A673 (cell line): ENCODE measurements around the gene MINK1. TPM values are rescaled to one million over a fixed set of nuclear protein-coding genes. Genes with fewer than 3 reads are reported as not detected.
"Not testable (repeated sequence)": the region's sequence is repeated elsewhere in the genome, so short reads cannot be mapped to it uniquely, and the experiment has no call there.

Source experiments
- BruUV-seq: library from RNA; stranded (reverse); fragments of 400-500 nt; replicated peaks from 2 replicates; lab custom pipeline; 2021; lab: Mats Ljungman, UMichigan
- CTCF ChIA-PET: fragments of 300-600 bp; sonication (Branson Sonifier 250); formaldehyde crosslinking; loops from one replicate; lab custom pipeline; 2022; ENCODE audit warnings: antibody characterized with exemption; lab: Charles Lee
- POLR2A ChIA-PET: fragments of 300-600 bp; sonication (Branson Sonifier 250); formaldehyde crosslinking; loops from one replicate; lab custom pipeline; 2022; ENCODE audit warnings: antibody characterized with exemption; ENCODE audit not compliant: low non-redundant PET; lab: Charles Lee
- DNase-seq: peaks from one replicate; pipeline ENCODE4 v3.0.0-alpha.2; 2015; ENCODE audit warnings: low spot score
- H3K27ac ChIP-seq: fragments of 200-600 bp; sonication (generic); 2 replicates; pipeline ENCODE4 v1.5.1; 2016; ENCODE audit warnings: mixed run types, low read depth, mild to moderate bottlenecking, mixed read lengths, antibody characterized with exemption, low read length; ENCODE audit not compliant: poor library complexity, severe bottlenecking
- H3K27me3 ChIP-seq: fragments of 200-600 bp; sonication (generic); replicated peaks from 2 replicates; pipeline ENCODE4 v1.6.1; 2017; ENCODE audit warnings: mixed run types, low read depth, mild to moderate bottlenecking, mixed read lengths, antibody characterized with exemption, low read length; ENCODE audit not compliant: insufficient read depth, poor library complexity
- H3K36me3 ChIP-seq: fragments of 200-600 bp; sonication (generic); 2 replicates; pipeline ENCODE4 v1.6.1; 2016; ENCODE audit warnings: mixed run types, mild to moderate bottlenecking, mixed read lengths, antibody characterized with exemption, low read length; ENCODE audit not compliant: insufficient read depth, poor library complexity, severe bottlenecking
- H3K4me1 ChIP-seq: fragments of 200-600 bp; sonication (generic); 2 replicates; pipeline ENCODE4 v1.6.1; 2017; ENCODE audit warnings: mixed run types, mild to moderate bottlenecking, mixed read lengths, antibody characterized with exemption, low read length; ENCODE audit not compliant: insufficient read depth, poor library complexity, severe bottlenecking
- H3K4me3 ChIP-seq: fragments of 200-600 bp; sonication (generic); 2 replicates; pipeline ENCODE4 v1.5.1; 2016; ENCODE audit warnings: low read depth, mixed run types, mild to moderate bottlenecking, mixed read lengths, low read length; ENCODE audit not compliant: poor library complexity, severe bottlenecking
- H3K9me3 ChIP-seq: fragments of 200-600 bp; sonication (generic); 2 replicates; pipeline ENCODE4 v1.6.1; 2016; ENCODE audit warnings: mixed run types, low read depth, mild to moderate bottlenecking, mixed read lengths, antibody characterized with exemption, low read length; ENCODE audit not compliant: poor library complexity, severe bottlenecking
- CTCF ChIP-seq: fragments of 300-800, 200-600 bp; sonication (generic); conservative IDR thresholded peaks from 2 replicates; pipeline ENCODE4 v1.5.1; 2017; ENCODE audit warnings: low read depth, mild to moderate bottlenecking, antibody characterized with exemption, low read length, moderate library complexity, mixed read lengths
- EZH2 ChIP-seq: fragments of 200-600 bp; sonication (generic); IDR thresholded peaks from 2 replicates; pipeline ENCODE4 v1.6.1; 2017; ENCODE audit warnings: borderline replicate concordance, low read depth, mild to moderate bottlenecking, mixed read lengths, antibody characterized with exemption, low read length; ENCODE audit not compliant: poor library complexity, severe bottlenecking
- intact Hi-C: fragments of 100-400 bp; cut with micrococcal nuclease; formaldehyde crosslinking; loops from one replicate; pipeline ENCODE4 v1.10.0; 2022; ENCODE audit not compliant: unreplicated experiment
- total RNA-seq: library from RNA; stranded (reverse); gene quantifications from 2 replicates; pipeline ENCODE4 v1.2.3, GENCODE V29; 2021

MINK1 gene
- total RNA-seq, 1 experiment from 2014 or later, result 67.7 TPM

- H3K27me3 ChIP-seq, result no peaks in the 10 kb centered on the region
- ChIA-PET POLR2A (no interaction called here), CTCF (interaction anchor here (0.6 kb wide), 1 partner anchor 14 kb away, joined by 3 read pairs; no protein-coding TSS in a partner anchor)
- no peak overlapping the region for H3K27ac ChIP-seq
- no peak for TF ChIP-seq CTCF
- intact Hi-C loops, result no loop called here
- no peaks in the 10 kb centered on the region for H3K4me1 ChIP-seq
- no peak for DNase-seq
- no peaks in the 10 kb centered on the region for H3K9me3 ChIP-seq
- H3K4me3 ChIP-seq, result no peak overlapping the region
- H3K36me3 ChIP-seq, result no peaks in the 10 kb centered on the region
- BruUV-seq, result no TSS peak
Measured at GRCh38 chr17:4823373-4824089, 9.6 kb upstream of the MINK1 start.

DNA sequence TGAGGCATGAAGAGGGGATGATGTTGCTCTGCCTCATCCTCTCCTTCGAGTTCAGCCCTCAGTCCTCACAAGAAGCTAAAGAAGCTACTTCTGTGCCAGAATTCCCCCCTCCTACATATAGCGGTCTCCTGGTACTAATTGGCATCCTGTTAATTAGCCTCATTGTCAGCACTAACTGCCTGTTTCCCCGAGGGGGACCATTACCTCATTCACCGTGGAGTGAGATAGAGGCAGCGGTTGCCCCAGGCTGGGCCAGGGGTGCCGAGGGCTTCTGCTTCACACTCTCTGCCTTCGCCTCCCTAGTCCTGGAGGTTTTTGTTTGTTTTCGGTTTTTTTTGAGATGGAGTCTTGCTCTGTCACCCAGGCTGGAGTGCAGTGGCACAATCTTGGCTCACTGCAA is 5.7 kb upstream of the MINK1 start:
- intact Hi-C loops, result no loop called here
- DNase-seq, result no peak
- CTCF ChIA-PET, result interaction anchor here (0.5 kb wide), 1 partner anchor 10 kb away, joined by 3 read pairs; no protein-coding TSS in a partner anchor
- POLR2A ChIA-PET, result no interaction called here
- Histone ChIP-seq H3K9me3 (no peaks in the 10 kb centered on the region), H3K36me3 (no peaks in the 10 kb centered on the region), H3K27ac (no peak overlapping the region), H3K27me3 (no peaks in the 10 kb centered on the region), H3K4me3 (no peak overlapping the region), H3K4me1 (no peaks in the 10 kb centered on the region)
- no TSS peak for BruUV-seq
- TF ChIP-seq EZH2, result no peak
- TF ChIP-seq CTCF, result no peak

DNA sequence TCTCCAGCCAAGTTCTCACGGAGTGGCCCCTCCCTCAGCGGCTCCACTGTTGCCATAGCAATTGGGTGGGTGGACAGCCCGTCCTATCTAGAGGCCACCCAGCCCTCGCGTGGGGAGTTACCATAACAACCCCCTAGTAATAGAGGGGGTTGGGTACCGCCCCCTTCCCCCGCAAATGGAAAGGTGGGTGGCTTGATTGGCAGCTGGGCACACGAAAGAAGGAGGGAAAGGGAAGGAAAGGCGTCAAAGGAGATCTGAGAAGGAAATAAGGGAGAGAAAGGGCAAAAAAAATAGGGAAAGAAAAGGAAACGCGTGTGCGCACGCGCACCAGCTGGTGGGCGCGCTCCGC is 337 bp upstream of the MINK1 start:
- intact Hi-C loops, POLR2A ChIA-PET, BruUV-seq, CTCF ChIA-PET, H3K9me3 ChIP-seq, H3K36me3 ChIP-seq, H3K4me1 ChIP-seq, H3K27me3 ChIP-seq, DNase-seq: not testable (repeated sequence)
- peak overlapping the region; percentile 88 for H3K4me3 ChIP-seq
- H3K27ac ChIP-seq, result peak overlapping the region; percentile 84
